CD4-positive, alpha-beta T cell (primary cell): ENCODE measurements around the gene ZNF132. TPM values are rescaled to one million over a fixed set of nuclear protein-coding genes. Genes with fewer than 3 reads are reported as not detected.
"Not testable (repeated sequence)": the region's sequence is repeated elsewhere in the genome, so short reads cannot be mapped to it uniquely, and the experiment has no call there.

Experiments
- ATAC-seq: fragments of 200-7000 bp; cut with Tn5 transposase; one replicate; pipeline ENCODE4 v1.10.0; 2022; ENCODE audit warnings: mild to moderate bottlenecking; ENCODE audit not compliant: poor library complexity
- CTCF ChIA-PET: fragments of 350-600 bp; sonication (Branson Sonifier 250); formaldehyde crosslinking; loops from one replicate; lab custom pipeline; 2021; ENCODE audit warnings: antibody characterized with exemption, inconsistent platforms; lab: Charles Lee
- POLR2A ChIA-PET: fragments of 350-600 bp; sonication (Branson Sonifier 250); formaldehyde crosslinking; loops from one replicate; lab custom pipeline; 2021; ENCODE audit warnings: antibody characterized with exemption, inconsistent platforms; lab: Charles Lee
- DNase-seq, 14 experiments: peaks; one replicate each; pipeline ENCODE4 v3.0.0-alpha.2; 2013 to 2020; ENCODE audit warnings: mixed read lengths in 2 of 14
- H3K27ac ChIP-seq, 2 donors: one replicate each; pipeline versions ENCODE4 v1.5.1 to v1.7.0; 2013; ENCODE audit warnings: low read length in 2 of 2, low read depth in 1 of 2, mild to moderate bottlenecking in 1 of 2
- H3K27me3 ChIP-seq, 2 experiments: 1 replicate in 1 of 2; 2 replicates in 1 of 2; pipeline versions ENCODE4 v1.6.1 to v1.7.0; 2013; ENCODE audit warnings: low read length in 2 of 2, control low read depth in 1 of 2, mild to moderate bottlenecking in 1 of 2, moderate library complexity in 1 of 2; ENCODE audit not compliant: insufficient read depth in 2 of 2, control insufficient read depth in 1 of 2
- H3K36me3 ChIP-seq: one replicate; pipeline ENCODE4 v1.6.1; 2013; ENCODE audit warnings: low read length, control low read depth; ENCODE audit not compliant: insufficient read depth
- H3K4me1 ChIP-seq: one replicate; pipeline ENCODE4 v1.6.1; 2013; ENCODE audit warnings: low read length, control low read depth; ENCODE audit not compliant: insufficient read depth
- H3K4me3 ChIP-seq: one replicate; pipeline ENCODE4 v1.5.1; 2013; ENCODE audit warnings: mild to moderate bottlenecking, low read length, moderate library complexity
- H3K9me3 ChIP-seq, 2 experiments: 1 replicate in 1 of 2; 2 replicates in 1 of 2; pipeline versions ENCODE4 v1.6.1 to v1.7.0; 2013; ENCODE audit warnings: low read length in 2 of 2, mild to moderate bottlenecking in 2 of 2, control low read depth in 1 of 2, moderate library complexity in 1 of 2; ENCODE audit not compliant: control insufficient read depth in 1 of 2, insufficient read depth in 1 of 2
- H3K27ac Mint-ChIP-seq: one replicate; pipeline ENCODE4 v1.8.0; 2020; ENCODE audit warnings: mixed read lengths
- H3K27me3 Mint-ChIP-seq: one replicate; pipeline ENCODE4 v1.8.0; 2021; ENCODE audit warnings: mixed read lengths
- H3K36me3 Mint-ChIP-seq: one replicate; pipeline ENCODE4 v1.8.0; 2021; ENCODE audit warnings: low read depth, mixed read lengths
- H3K4me1 Mint-ChIP-seq: one replicate; pipeline ENCODE4 v1.8.0; 2021; ENCODE audit warnings: low read depth, mixed read lengths
- H3K4me3 Mint-ChIP-seq: one replicate; pipeline ENCODE4 v1.8.0; 2020; ENCODE audit warnings: mild to moderate bottlenecking, mixed read lengths
- H3K9me3 Mint-ChIP-seq: one replicate; pipeline ENCODE4 v1.8.0; 2020; ENCODE audit warnings: mixed read lengths
- CTCF ChIP-seq: fragments of 200-600 bp; IDR thresholded peaks from one replicate; pipeline ENCODE4 v1.8.0; 2022; ENCODE audit warnings: antibody characterized with exemption, mild to moderate bottlenecking
- intact Hi-C, 2 experiments: fragments of 100-400 bp; cut with DNase I in 1 of 2; cut with micrococcal nuclease in 1 of 2; formaldehyde crosslinking; loops; one replicate each; pipeline versions ENCODE4 v1.15.1 to v1.9.0; 2023 to 2025; cut with DNase I, micrococcal nuclease
- total RNA-seq, 174 experiments: library from RNA in 2 of 174; stranded (reverse) in 2 of 174; gene quantifications; one replicate each; pipeline ENCODE4 v1.2.3 and lab custom pipeline; 2021 to 2026

The ZNF132 gene
- total RNA-seq, 2 experiments from 2014 or later: 1.0 to 1.4 TPM

DNA sequence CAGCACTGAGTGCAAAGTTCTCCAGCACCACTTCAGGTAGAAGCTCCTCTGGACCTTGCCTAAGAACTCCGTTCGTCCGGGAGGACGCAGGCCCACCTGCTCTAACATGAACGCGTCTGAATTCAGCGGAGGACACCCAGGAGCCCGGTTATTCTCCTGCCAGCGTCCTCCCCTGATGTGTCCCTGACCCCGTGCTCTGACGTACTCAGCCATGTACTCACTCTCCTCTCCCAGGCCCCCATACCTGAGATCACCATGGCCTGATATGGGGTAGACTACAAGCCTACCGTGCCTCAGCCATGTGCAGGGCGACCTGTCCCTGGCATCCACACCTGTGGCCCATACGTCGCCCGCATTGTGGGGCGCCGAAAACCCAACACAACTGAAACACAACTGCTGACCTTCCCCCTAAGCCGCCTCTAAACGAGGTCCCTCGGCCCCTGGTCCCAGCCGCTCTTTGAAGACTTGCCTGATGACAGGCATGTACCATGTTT lies 32.2 kb downstream of the ZNF132 start:
- peaks cover 15% of the 10 kb centered on the region for H3K36me3 Mint-ChIP-seq
- H3K27ac Mint-ChIP-seq: peak overlapping the region; percentile 94
- no peaks in the 10 kb centered on the region for H3K27me3 ChIP-seq
- no peaks in the 10 kb centered on the region for H3K36me3 ChIP-seq
- H3K27ac ChIP-seq: peak overlapping the region; percentile 70 to 77
- intact Hi-C loops: loop anchor here (1.0 to 5.0 kb wide), 7 partner anchors 20 to 69 kb away; partner anchors contain the start of genes ZNF132 (in 2 of the 2), ZNF324B (in 2 of the 2), RPS5 (in 1 of the 2) and ZNF446 (in 1 of the 2)
- no peak for TF ChIP-seq CTCF
- no peak for DNase-seq
- H3K4me1 Mint-ChIP-seq: peaks cover 39% of the 10 kb centered on the region
- H3K4me3 ChIP-seq: peak overlapping the region; percentile 92
- peaks cover 27% of the 10 kb centered on the region for H3K4me1 ChIP-seq
- H3K27me3 Mint-ChIP-seq: no peaks in the 10 kb centered on the region
- no peaks in the 10 kb centered on the region for H3K9me3 Mint-ChIP-seq
- ATAC-seq: no peak
- POLR2A ChIA-PET: interaction anchor here (1.0 to 1.8 kb wide), 7 partner anchors 21 to 136 kb away, joined by 3 to 15 read pairs (median 8); partner anchors contain the start of genes ERVK3-1, RPS5, TRIM28 and ZNF132
- peak overlapping the region; percentile 99 for H3K4me3 Mint-ChIP-seq
- no peaks in the 10 kb centered on the region for H3K9me3 ChIP-seq
- CTCF ChIA-PET: no interaction called here

DNA sequence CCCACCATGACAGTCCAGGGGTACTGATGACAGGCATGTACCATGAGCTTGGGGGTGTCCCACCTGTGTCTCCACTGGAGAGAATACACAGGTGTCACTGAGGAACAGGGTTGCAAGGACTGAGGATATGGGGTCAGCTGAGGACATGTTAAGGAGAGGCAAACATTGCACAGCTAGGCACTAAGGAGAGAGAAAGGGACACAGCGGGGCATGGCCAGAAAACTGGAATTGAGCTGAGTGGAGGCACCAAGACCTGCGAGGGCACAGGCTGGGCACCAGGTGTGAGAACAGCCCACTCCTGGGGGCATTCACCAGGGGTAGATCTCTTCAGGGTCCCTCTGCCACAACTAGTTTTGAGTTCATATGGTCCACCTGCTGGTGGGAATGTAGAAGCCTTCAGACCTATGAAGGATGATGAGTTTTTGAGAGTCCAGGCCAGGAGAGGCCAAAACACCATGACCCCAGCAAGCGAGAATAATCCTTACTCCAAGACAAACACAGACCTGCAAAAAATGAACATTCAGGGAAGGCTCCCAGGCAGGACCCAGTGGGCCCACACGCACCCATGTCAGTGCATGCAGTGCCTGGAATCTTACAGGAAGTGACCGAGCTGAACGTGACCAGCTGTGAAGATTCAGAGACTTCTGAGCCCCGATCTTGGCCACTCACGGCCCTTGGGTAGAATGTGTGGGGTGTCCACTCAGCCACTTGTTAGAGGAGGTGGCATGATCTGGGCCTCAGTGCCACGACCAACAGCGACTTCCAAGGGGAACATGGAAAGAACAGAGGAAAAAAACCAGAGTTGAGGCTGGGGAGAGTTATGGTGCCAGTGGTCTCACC lies 32.9 kb downstream of the ZNF132 start:
- H3K9me3 ChIP-seq: no peaks in the 10 kb centered on the region
- no peaks in the 10 kb centered on the region for H3K36me3 ChIP-seq
- peak overlapping the region; percentile 92 for H3K4me3 ChIP-seq
- Mint-ChIP-seq H3K9me3 (no peaks in the 10 kb centered on the region), H3K27me3 (no peaks in the 10 kb centered on the region), H3K4me3 (peak overlapping the region; percentile 99), H3K36me3 (peaks cover 11% of the 10 kb centered on the region), H3K4me1 (peaks cover 39% of the 10 kb centered on the region), H3K27ac (peak overlapping the region; percentile 94)
- DNase-seq (peak in 1 of 14 experiments; percentile 33), ATAC-seq (no peak)
- H3K4me1 ChIP-seq: peaks cover 31% of the 10 kb centered on the region
- ChIA-PET CTCF (no interaction called here), POLR2A (interaction anchor here (1.5 kb wide), 1 partner anchor 20 kb away, joined by 7 read pairs; the partner anchor contains the start of gene RPS5)
- H3K27me3 ChIP-seq: no peaks in the 10 kb centered on the region
- H3K27ac ChIP-seq: peak overlapping the region in 1 of 2 donors; percentile 70
- no peak for TF ChIP-seq CTCF
- intact Hi-C loops: loop anchor here in 1 of 2 experiments (5.0 kb wide), 1 partner anchor 35 kb away; the partner anchor contains the start of gene ZNF132

- H3K27me3 ChIP-seq, H3K36me3 ChIP-seq, H3K27ac ChIP-seq, ATAC-seq, H3K9me3 ChIP-seq, POLR2A ChIA-PET, H3K9me3 Mint-ChIP-seq, CTCF ChIA-PET, DNase-seq, H3K4me3 ChIP-seq, H3K27ac Mint-ChIP-seq: not testable (repeated sequence)
- intact Hi-C loops: loop anchor here in 1 of 2 experiments (5.0 kb wide), 1 partner anchor 222 kb away; the partner anchor contains the start of gene ZNF274
- peak overlapping the region; percentile 72 for H3K4me3 Mint-ChIP-seq
- peaks cover 35% of the 10 kb centered on the region for H3K4me1 Mint-ChIP-seq
- peaks cover 10% of the 10 kb centered on the region for H3K27me3 Mint-ChIP-seq
- H3K4me1 ChIP-seq: peaks cover 36% of the 10 kb centered on the region
- peaks cover 11% of the 10 kb centered on the region for H3K36me3 Mint-ChIP-seq
Observed at GRCh38 chr19:58403920-58404478, 36.0 kb downstream of the ZNF132 start.
